HepG2 (cell line): ENCODE data around the gene ZBTB46. TPM values are rescaled to one million over a fixed set of nuclear protein-coding genes. Genes with fewer than 3 reads are reported as not detected.

Experiments used
- CBX2 ChIP-seq, 2 experiments: fragments of 200-600 bp in 1 of 2; sonication (generic); formaldehyde crosslinking in 1 of 2; IDR thresholded peaks; 2 replicates each; pipeline versions ENCODE4 v1.7.0 to v1.8.1; 2018 to 2022; ENCODE audit warnings: low read depth in 2 of 2, low read length in 1 of 2, mild to moderate bottlenecking in 1 of 2, missing genetic modification reagents in 1 of 2
- CCDC6 ChIP-seq: sonication (generic); formaldehyde crosslinking; IDR thresholded peaks from 2 replicates; pipeline ENCODE4 v1.8.1; 2022; ENCODE audit warnings: mild to moderate bottlenecking, missing genetic modification reagents, moderate library complexity
- CTCF ChIP-seq: sonication (generic); formaldehyde crosslinking; IDR thresholded peaks from 2 replicates; pipeline ENCODE4 v1.5.0; 2020; ENCODE audit warnings: mild to moderate bottlenecking, missing genetic modification reagents, moderate library complexity
- EZH2 ChIP-seq: conservative IDR thresholded peaks from 2 replicates; pipeline ENCODE4 v1.6.1; 2012; ENCODE audit warnings: mild to moderate bottlenecking, low read depth, low read length, moderate library complexity
- FLYWCH1 ChIP-seq: sonication (generic); formaldehyde crosslinking; IDR thresholded peaks from 2 replicates; pipeline ENCODE4 v1.8.1; 2023; ENCODE audit warnings: mild to moderate bottlenecking, missing genetic modification reagents
- FOXJ3 ChIP-seq: sonication (generic); formaldehyde crosslinking; IDR thresholded peaks from 2 replicates; pipeline ENCODE4 v1.4.0; 2020; ENCODE audit warnings: missing genetic modification reagents, mild to moderate bottlenecking, borderline replicate concordance
- ISL2 ChIP-seq: sonication (generic); formaldehyde crosslinking; IDR thresholded peaks from 2 replicates; pipeline ENCODE4 v1.5.0; 2020; ENCODE audit warnings: missing genetic modification reagents
- MIER3 ChIP-seq: IDR thresholded peaks from 2 replicates; pipeline ENCODE4 v1.6.1; 2016; ENCODE audit warnings: missing compliant biosample characterization, borderline replicate concordance
- MIXL1 ChIP-seq: IDR thresholded peaks from 2 replicates; pipeline ENCODE4 v1.6.1; 2016
- MXD1 ChIP-seq: sonication (generic); formaldehyde crosslinking; IDR thresholded peaks from 2 replicates; pipeline ENCODE4 v1.4.0; 2020; ENCODE audit warnings: mild to moderate bottlenecking, missing genetic modification reagents
- NBN ChIP-seq: fragments of 450-650 bp; conservative IDR thresholded peaks from 2 replicates; pipeline ENCODE4 v1.6.1; 2017
- NFE2L2 ChIP-seq: fragments of 150-350 bp; IDR thresholded peaks from 2 replicates; pipeline ENCODE4 v1.6.1; 2014; ENCODE audit warnings: low read length
- PHF8 ChIP-seq: sonication (generic); formaldehyde crosslinking; IDR thresholded peaks from 2 replicates; pipeline ENCODE4 v1.5.0; 2020; ENCODE audit warnings: missing genetic modification reagents
- PTBP1 ChIP-seq: fragments of 200-400 bp; formaldehyde crosslinking; IDR thresholded peaks from 2 replicates; pipeline ENCODE4 v1.6.1; 2018; ENCODE audit warnings: low read length, low read depth; ENCODE audit not compliant: poor library complexity, severe bottlenecking
- TBX3 ChIP-seq: fragments of 450-650 bp; IDR thresholded peaks from 2 replicates; pipeline ENCODE4 v1.6.1; 2017; ENCODE audit warnings: antibody characterized with exemption, mild to moderate bottlenecking, inconsistent platforms, borderline replicate concordance
- TOE1 ChIP-seq: sonication (generic); formaldehyde crosslinking; IDR thresholded peaks from 2 replicates; pipeline ENCODE4 v1.4.0; 2020; ENCODE audit warnings: mild to moderate bottlenecking, missing genetic modification reagents
- TRIM22 ChIP-seq: fragments of 450-650 bp; IDR thresholded peaks from 2 replicates; pipeline ENCODE4 v1.6.1; 2017
- U2AF2 ChIP-seq: fragments of 200-400 bp; formaldehyde crosslinking; IDR thresholded peaks from 2 replicates; pipeline ENCODE4 v1.6.1; 2017; ENCODE audit warnings: low read depth, mild to moderate bottlenecking, low read length
- ZFP36L2 ChIP-seq: sonication (generic); formaldehyde crosslinking; IDR thresholded peaks from 2 replicates; pipeline ENCODE4 v1.4.0; 2020; ENCODE audit warnings: missing genetic modification reagents
- ZNF232 ChIP-seq: sonication (generic); formaldehyde crosslinking; IDR thresholded peaks from 2 replicates; pipeline ENCODE4 v1.4.0; 2020; ENCODE audit warnings: missing genetic modification reagents, borderline replicate concordance
- ZNF451 ChIP-seq: sonication (generic); formaldehyde crosslinking; IDR thresholded peaks from 2 replicates; pipeline ENCODE4 v1.5.0; 2020; ENCODE audit warnings: mild to moderate bottlenecking, missing genetic modification reagents
- ZNF530 ChIP-seq: sonication (generic); formaldehyde crosslinking; IDR thresholded peaks from 2 replicates; pipeline ENCODE4 v1.5.0; 2020; ENCODE audit warnings: low read depth, mild to moderate bottlenecking, missing genetic modification reagents
- ZNF550 ChIP-seq: sonication (generic); formaldehyde crosslinking; IDR thresholded peaks from 2 replicates; pipeline ENCODE4 v1.4.0; 2020; ENCODE audit warnings: mild to moderate bottlenecking, missing genetic modification reagents, borderline replicate concordance
- ZNF652 ChIP-seq: IDR thresholded peaks from 2 replicates; pipeline ENCODE4 v1.6.1; 2016; ENCODE audit warnings: low read depth, borderline replicate concordance
- ZNF678 ChIP-seq: sonication (generic); formaldehyde crosslinking; IDR thresholded peaks from 2 replicates; pipeline ENCODE4 v1.4.0; 2020; ENCODE audit warnings: mild to moderate bottlenecking, missing genetic modification reagents
- ZNF7 ChIP-seq: IDR thresholded peaks from 2 replicates; pipeline ENCODE4 v1.6.1; 2016; ENCODE audit warnings: missing biosample characterization, missing genetic modification reagents
- ZNF766 ChIP-seq: sonication (generic); formaldehyde crosslinking; IDR thresholded peaks from 2 replicates; pipeline ENCODE4 v1.5.0; 2020; ENCODE audit warnings: missing genetic modification reagents, borderline replicate concordance
- ZNF780A ChIP-seq: sonication (generic); formaldehyde crosslinking; IDR thresholded peaks from 2 replicates; pipeline ENCODE4 v1.8.0; 2022; ENCODE audit warnings: mild to moderate bottlenecking, missing genetic modification reagents, moderate library complexity
- polyA plus RNA-seq, 8 experiments: library from polyadenylated mRNA; depleted of rRNA in 3 of 8; stranded (reverse) in 7 of 8; unstranded in 1 of 8; fragments of >200 nt; fragmentation: Illumina TruSeq in 4 of 8; extraction: Trizol in 4 of 8; gene quantifications; 2 replicates each; pipeline versions ENCODE4 v1.2.1 to v1.2.3, GENCODE V29; 2011 to 2016; ENCODE audit warnings: low read depth in 4 of 8, missing spikeins in 1 of 8, mixed read lengths in 1 of 8; ENCODE audit not compliant: insufficient read depth in 1 of 8
- total RNA-seq, 5 experiments: library from RNA; depleted of rRNA; stranded (reverse); fragments of >200 nt; fragmentation: Illumina TruSeq; extraction: Trizol; gene quantifications; 2 replicates each; pipeline ENCODE4 v1.2.3, GENCODE V29; 2016; ENCODE audit warnings: low read depth in 1 of 5
- TF ChIP-seq, protein P1 (sequence below): sonication (generic); formaldehyde crosslinking; IDR thresholded peaks from 2 replicates; pipeline ENCODE4 v1.5.0; 2020; ENCODE audit warnings: missing genetic modification reagents

Gene ZBTB46
- total and polyA plus RNA-seq, 2 of the 13 experiments (the other 11 are each of a cell fraction or from before 2014, with no cell fraction given), result 1.6 to 13.5 TPM

GRCh38 chr20:63696628-63697356 is 134.3 kb downstream of the ZBTB46 start, which contains the start of gene TNFRSF6B (continued):
- TF ChIP-seq TRIM22, result no peak
- TF ChIP-seq ZNF451 (CRISPR knock-in tag), result 0 out of 2 replicates have a peak, but pooled peaks have one; percentile 42
- TF ChIP-seq MXD1 (CRISPR knock-in tag), result peak; percentile 83
- no peak for TF ChIP-seq MIXL1 (CRISPR knock-in tag)
- no peak for TF ChIP-seq CBX2 (IDR thresholded peaks at IDR 0.05; ENCODE audit: low read depth, low read length)
- TF ChIP-seq CBX2 (CRISPR knock-in tag; IDR thresholded peaks at IDR 0.05; ENCODE audit: low read depth), result no peak
- no peak for TF ChIP-seq FOXJ3 (CRISPR knock-in tag)
- TF ChIP-seq ZFP36L2 (CRISPR knock-in tag), result no peak
- no peak for TF ChIP-seq PTBP1
- 0 out of 2 replicates have a peak, but pooled peaks have one; percentile 11 for TF ChIP-seq ZNF678 (CRISPR knock-in tag)
- no peak for TF ChIP-seq ZNF7 (CRISPR knock-in tag)
- 0 out of 2 replicates have a peak, but pooled peaks have one; percentile 65 for TF ChIP-seq ZNF550 (CRISPR knock-in tag)
- TF ChIP-seq TOE1, result no peak
- TF ChIP-seq TBX3, result no peak
- TF ChIP-seq ZNF652 (CRISPR knock-in tag), result no peak
- no peak for TF ChIP-seq NFE2L2
- no peak for TF ChIP-seq EZH2
- TF ChIP-seq FLYWCH1 (CRISPR knock-in tag), result no peak
- no peak for TF ChIP-seq NBN
- TF ChIP-seq ZNF780A (CRISPR knock-in tag), result no peak; the same call in 1 of the 2 replicates
- no peak for TF ChIP-seq U2AF2
- no peak for TF ChIP-seq ZNF530
- TF ChIP-seq, protein P1, sequence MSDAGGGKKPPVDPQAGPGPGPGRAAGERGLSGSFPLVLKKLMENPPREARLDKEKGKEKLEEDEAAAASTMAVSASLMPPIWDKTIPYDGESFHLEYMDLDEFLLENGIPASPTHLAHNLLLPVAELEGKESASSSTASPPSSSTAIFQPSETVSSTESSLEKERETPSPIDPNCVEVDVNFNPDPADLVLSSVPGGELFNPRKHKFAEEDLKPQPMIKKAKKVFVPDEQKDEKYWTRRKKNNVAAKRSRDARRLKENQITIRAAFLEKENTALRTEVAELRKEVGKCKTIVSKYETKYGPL (CRISPR knock-in tag), result no peak
- 0 out of 2 replicates have a peak, but pooled peaks have one; percentile 54 for TF ChIP-seq CCDC6 (CRISPR knock-in tag)
- TF ChIP-seq CTCF (CRISPR knock-in tag), result peak; percentile 35
- peak; percentile 28; the same call in 1 of the 2 replicates for TF ChIP-seq PHF8
- no peak; the same call in 1 of the 2 replicates for TF ChIP-seq ISL2 (CRISPR knock-in tag)
- TF ChIP-seq ZNF232, result no peak
- TF ChIP-seq MIER3, result no peak
- peak; percentile 83; the same call in 1 of the 2 replicates for TF ChIP-seq ZNF766
